ENCODE data around the gene PALM3.
"Not testable (repeated sequence)": the region's sequence is repeated elsewhere in the genome, so short reads cannot be mapped to it uniquely, and the experiment has no call there.

PALM3 gene

DNA sequence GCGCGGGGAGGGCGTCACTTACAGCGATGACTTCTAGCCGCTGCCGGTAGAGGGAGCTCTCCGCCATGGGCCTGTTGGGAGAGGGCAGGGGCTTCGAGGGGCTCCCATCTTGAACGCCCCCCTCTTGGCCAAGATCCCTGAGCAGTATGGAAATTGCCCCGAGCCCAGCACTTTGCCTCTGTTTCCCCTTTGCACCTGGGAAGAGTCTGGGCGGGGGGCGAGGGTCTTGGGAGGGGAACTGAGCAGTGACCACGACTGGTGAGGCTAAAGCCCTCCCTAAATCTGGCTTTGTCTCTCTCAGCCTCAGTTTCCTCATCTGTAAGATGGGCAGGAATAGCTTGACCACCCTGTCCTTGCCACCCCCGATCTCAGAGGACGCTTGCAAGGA lies 2.8 kb downstream of the PALM3 start:
- DNase-seq: peak; percentile 46

DNA sequence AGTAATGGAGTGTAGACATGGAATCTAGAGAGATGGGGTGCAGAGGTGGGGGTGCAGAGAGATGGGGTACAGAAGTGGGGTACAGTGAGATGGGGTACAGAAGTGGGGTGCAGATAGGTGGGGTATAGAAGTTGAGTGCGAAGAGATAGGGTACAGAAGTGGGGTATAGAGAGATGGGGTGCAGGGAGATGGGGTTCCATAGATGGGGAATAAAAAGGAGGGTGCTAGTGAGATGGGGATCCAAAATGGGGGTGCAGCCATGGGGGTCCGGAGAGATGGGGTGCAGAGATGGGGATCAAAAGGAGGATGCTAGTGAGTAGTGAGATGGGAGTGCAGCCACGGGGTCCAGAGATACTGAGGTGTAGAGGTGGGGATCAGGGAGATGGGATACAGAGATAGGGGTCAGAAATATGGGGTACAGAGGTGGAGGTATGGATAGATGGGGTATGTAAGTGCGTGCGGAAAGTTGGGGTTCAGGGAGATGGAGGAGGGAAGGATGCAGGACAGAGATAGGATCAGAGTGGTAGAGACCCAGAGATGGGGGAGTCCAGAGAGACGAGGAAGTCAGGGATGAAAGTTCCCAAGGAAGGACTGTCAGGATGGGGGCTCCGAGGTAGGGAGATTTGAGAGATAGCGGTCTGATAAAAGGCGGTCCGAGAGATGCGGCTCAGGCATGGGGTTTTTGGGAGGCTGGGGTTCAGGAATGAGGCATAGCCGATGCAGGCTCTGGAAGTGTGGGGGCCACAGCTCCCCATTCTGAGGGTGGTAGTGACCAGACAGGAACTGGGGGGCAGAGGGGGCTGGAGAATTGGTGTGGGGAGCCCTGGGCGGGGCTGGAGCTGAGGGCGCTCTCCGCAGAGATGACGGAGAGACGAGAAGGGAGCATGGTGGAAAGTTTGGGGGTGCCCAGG lies 3.4 kb downstream of the PALM3 start:
- no peak for DNase-seq

DNA sequence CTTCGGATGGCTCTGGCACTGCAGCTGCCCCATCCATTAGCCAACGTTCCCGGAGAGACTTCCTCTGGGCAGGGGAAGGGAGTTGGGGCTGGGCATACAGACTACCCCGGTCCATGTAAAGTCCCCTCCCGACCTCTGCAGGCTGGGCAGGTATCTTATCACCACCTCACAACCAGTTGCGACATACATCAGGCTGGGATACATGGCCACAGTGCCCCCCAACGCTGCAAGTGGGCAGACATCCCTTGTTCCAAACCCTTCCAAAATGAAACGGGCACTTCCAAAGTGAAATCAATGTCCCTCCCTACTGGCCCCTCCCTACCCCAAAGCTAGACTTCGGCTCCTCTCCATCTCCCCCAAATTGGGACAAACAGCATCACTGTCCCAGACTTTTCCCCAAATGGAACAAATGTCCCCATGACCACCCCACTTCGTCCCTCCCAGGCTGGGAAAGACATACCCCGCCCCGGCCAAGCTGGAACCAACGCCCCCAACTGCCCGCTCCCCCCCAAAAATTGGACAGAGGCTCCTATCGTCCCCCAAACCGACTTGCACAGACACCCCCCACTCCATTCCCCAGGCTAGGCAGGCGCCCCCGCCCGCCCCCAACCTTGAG lies 5.0 kb downstream of the PALM3 start:
- DNase-seq: no peak

DNA sequence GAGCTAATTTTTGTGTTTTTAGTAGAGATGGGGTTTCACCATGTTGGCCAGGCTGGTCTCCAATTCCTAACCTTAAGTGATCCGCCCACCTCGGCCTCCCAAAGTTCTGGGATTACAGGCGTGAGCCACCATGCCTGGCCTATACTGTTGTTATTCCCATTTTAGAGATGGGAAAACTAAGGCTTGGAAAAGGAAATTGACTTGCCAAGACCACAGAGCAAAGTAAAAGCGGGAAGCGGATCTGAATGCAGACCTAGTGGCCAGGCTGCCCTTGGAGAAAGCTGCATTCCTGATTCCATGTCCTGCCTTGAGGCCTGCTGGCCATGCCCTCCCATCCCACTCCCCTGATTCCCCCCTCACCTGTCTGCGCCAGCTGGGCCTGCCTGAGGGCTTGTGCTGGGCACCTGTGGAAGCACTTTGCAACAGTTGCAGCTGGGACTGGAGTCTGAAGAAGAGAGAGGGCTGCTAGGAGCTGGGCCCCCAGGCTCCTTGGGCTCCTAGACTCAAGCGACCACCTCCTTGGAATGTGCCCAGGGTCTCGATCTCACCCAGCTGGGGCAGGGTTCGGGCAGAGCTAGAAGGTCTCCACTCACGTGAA lies 5.7 kb downstream of the PALM3 start:
- no peak for DNase-seq

DNA sequence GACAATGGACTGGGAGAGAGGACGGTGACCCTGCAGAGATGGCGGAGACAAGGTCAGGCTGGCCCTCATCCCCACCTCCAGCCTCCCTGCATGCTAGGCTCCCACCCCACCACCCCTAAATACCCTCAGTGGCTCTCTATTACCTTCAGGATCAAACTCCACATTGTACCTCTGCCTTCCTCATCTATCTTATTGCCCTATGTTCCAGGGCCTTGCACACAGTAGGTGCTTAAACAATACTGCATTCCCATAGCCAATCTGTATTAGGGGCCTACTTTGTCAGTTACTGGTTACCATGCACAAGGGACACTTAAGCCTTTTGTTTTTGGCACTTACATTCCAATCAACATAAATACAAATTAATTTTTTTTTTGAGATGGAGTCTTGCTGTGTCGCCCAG lies 6.5 kb downstream of the PALM3 start:
- DNase-seq: no peak

DNA sequence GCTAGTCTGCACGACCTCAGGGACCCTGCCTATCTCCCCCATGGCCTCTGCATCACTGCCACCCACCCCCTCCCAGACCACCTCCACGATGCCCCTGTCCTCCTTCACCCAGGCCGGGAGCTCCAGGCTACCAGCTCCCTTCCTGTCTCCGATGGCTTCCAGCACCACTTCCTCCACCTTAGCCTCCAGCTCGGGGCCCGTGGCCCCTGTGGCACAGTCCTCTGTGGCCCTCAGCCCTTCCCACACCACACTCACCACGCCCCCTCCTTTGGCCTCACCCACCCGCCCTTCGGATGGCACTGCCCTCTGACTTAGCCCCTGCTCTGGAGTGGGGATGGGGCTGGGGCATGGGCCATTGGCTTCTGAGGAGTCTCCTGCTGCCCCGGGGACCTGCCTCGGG lies 7.2 kb downstream of the PALM3 start:
- DNase-seq: no peak

DNA sequence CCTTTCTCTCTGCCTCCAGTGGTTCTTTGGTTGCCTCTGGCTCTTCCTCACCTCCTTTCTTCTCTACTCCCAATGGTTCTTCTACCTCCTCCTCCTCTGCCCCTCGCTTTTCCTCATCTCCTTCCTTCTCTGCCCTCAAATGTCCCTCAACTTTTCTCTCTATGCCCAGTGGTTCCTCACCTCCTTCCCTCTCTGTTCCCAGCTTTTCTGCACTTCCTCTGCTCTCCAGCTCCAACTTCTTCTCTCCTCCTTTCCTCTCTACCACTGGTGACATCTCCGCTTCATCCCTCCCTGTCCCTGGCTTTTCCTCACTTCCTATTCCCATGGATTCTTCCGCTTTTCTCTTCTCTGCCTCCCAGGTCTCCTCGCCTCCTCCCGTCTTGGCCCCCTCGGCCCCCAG lies 7.8 kb downstream of the PALM3 start:
- DNase-seq: no peak

DNA sequence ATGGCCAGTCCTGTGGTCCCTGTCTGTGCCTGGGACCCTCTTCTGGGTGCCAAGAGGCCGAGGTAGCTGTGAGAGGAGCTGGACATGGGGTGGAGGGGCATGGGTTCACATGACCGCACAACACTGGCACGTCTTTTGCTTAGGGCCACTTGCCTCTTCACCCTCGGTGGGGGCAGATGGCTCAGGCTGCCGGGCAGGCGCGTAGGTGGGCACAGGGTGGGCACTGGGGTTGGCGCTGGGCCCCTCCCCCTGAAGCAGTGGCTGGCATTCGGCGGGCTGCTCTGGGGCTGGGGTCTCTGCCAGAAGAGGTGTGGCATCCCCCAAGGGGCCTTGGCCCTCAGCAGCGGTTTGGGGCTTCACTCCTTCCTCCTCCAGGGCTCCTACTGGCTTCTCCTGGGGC lies 8.4 kb downstream of the PALM3 start:
- DNase-seq: no peak

DNA sequence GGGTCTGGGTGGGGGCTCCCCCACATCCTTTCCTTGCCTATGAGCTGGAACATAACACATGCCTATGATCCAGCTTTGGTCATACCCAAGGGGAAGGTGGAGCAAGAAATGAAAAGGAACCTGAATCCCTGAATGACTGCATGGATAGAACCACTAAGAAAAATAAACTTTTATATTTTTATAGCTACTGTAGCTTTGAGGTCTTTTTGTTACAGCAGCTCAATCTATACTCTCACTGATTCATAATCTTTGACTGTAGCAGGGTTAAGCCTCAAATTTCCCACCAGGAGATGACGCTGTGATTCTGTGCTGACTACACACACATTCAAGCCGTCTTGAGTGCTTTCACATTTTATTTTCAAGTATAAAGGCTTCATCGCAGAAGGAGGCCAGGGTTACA lies 8.8 kb downstream of the PALM3 start:
- no peak for DNase-seq

DNA sequence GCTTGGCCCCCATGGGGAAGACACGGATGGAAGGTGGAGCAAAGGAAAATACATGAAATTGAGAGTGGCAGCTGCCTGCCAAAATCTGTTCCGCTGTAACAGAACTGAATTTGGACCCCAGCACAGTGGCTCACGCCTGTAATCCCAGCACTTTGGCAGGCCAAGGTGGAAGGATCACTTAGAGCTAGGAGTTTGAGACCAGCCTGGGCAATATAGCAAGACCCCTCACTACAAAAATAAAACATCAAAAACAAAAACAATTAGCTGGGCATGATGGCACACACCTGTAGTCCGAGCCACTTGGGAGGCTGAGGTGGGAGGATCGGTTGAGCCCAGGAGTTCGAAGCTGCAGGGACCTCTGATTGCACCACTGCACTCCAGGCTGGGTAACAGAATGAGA lies 9.4 kb downstream of the PALM3 start:
- no peak for DNase-seq

DNA sequence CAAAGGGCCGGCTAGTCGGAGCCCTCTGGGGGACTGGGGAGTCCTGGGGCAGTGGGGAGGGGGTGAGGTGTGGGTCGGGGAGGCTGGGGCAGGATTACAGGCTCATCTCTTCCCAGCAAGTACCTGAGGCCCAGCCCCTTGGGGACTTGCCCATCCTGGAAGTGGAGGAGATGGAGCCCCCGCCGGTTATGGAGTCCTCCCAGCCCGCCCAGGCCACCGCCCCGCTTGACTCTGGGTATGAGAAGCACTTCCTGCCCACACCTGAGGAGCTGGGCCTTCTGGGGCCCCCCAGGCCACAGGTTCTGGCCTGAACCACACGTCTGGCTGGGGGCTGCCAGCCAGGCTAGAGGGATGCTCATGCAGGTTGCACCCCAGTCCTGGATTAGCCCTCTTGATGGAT lies 9.9 kb downstream of the PALM3 start:
- no peak for DNase-seq

DNA sequence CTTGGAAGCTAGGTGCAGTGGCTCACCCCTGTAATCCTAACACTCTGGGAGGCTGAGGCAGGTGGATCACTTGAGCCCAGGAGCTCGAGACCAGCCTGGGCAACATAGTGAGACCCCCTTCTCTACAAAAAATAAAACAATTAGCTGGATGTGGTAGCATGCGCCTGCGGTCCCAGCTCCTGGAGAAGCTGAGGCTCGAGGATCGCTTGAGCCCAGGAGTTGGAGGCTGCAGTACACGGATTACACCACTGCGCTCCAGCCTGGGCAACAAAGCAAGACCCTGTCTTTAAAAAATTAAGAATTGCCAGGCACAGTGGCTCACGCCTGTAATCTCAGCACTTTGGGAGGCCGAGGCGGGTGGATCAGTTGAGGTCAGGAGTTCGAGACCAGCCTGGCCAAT lies 10.9 kb downstream of the PALM3 start:
- DNase-seq: not testable (repeated sequence)

DNA sequence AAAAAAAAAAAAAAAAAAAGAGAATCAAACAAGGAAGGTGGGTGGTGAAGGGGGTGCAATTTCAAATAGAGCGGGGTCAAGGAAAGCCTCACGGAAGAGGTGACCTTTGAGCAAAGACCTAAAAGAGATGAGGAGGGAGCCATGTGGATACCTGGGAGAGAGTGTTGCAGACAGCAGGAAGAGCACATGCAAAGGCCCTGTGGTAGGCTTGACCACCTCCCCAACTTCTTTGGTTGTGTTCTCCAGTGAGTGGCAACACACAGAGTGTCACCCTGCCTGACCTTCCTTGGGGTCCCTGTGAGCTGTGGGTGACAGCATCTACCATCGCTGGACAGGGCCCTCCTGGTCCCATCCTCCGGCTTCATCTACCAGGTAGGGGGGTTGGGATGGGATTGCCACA lies 11.4 kb downstream of the PALM3 start:
- no peak for DNase-seq

DNA sequence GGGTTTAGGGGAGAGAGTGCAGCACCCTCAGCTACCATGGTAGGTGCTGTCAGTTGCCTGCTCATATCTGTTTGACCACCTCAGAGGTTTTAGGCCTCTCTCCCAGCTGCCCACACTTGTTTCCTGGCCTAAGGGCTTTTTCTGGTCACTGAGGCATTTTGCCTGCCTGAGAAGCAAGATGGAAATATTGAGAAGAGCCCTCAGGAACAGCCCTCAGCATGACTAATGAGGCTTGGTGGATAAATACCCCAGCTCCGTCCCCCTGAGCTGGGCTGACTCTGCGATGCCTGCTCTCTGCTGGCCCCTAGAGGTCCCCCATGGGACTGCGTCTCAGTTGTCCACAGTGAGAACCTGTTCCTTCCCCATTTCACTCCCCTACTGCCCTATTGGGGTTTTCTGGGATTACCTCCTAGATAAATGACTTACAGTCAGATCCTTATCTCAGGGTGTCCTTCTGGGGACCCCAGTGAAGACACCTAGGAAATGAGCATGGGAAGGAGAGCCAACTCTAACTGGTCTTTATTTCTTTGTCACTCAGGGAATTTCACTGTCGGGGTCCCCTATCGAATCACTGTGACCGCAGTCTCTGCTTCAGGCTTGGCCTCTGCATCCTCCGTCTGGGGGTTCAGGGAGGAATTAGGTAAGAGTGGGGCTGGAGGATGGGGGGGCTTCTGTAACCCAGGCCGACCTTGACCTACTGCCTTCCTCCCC lies 13.3 kb downstream of the PALM3 start:
- peak; percentile 68 for DNase-seq

DNA sequence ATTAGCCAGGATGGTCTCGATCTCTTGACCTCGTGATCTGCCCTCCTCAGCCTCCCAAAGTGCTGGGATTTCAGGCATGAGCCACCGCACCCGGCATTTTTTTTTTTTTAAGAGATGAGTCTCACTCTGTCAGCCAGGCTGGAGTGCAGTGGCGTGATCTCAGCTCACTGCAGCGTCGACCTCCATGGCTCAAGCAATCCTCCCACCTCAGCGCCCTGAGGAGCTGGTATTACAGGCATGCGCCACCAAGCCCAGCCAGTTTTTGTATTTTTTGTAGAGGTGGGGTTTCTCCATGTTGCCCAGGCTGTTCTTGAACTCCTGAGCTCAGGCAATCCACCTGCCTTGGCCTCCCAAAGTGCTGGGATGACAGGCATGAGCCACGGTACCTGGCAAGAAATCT lies 14.0 kb downstream of the PALM3 start:
- not testable (repeated sequence) for DNase-seq

DNA sequence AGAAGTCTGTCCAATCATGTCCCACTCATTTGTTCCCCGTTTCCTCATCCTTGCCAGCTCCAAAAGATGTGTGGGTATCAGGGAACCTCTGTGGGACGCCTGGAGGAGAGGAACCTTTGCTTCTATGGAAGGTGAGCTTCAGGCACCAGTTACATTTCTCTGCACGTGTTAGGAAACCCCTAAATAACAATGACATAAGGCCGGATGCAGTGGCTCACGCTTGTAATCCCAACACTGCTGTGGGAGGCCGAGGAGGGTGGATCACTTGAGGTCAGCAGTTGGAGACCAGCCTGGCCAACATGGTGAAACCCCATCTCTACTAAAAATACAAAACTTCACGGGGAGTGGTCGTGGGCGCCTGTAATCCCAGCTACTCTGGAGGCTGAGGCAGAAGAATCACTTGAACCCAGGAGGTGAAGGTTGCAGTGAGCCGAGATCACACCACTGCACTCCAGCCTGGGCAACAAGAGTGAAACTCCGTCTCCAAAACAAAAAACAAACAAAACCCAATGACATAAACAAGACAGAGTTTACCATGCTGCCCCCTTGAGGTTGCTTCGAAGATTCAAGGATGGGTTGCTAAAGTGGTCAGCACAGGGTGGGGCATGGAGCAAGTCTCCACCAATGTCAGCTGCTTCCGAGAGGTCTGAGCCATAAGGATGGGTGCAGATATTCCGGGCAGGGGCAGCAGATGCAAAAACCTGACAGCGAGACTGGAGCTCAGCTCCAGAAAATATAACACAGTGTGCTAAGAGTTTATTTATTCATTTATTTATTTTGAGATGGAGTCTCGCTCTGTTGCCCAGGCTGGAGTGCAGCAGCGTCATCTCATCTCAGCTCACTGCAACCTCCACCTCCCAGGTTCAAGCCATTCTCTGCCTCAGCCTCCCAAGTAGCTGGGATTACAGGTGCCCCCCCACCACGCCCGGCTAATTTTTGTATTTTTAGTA lies 18.9 kb downstream of the PALM3 start:
- DNase-seq: peak; percentile 60

DNA sequence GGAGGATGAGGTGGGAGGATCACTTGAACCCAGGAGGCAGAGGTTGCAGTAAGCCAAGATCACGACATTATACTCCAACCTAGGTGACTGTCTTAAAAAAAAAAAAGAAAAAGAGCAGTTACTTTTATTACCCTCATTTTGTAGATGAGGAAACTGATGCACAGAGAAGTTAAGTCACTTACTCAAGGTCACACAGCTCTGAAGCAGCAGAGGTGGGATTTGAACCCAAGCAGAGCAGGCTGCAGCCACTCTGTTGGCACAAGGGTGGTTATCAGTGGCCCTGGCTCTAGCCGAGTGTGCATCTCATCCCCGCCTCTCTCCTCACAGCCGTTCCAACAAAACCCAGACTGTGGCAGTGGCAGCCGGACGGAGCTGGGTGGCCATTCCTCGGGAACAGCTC lies 22.7 kb downstream of the PALM3 start:
- DNase-seq: no peak

DNA sequence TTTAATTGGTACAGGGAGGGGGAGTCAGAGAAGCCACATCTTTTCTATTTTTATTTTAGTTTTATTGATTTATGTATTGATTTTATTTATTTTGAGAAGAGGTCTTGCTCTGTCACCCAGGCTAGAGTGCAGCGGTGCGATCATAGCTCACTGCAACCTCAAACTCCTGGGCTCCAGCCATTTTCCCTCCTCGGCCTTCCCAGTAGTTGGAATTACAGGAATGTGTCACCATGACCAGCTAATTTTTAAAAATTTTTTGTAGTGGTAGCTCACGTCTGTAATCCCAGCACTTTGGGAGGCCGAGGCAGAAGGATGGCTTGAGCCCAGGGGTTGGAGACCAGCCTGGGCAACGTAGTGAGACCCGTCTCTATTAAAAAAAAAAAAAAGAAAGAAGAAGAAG lies 26.2 kb downstream of the PALM3 start:
- DNase-seq: no peak

DNA sequence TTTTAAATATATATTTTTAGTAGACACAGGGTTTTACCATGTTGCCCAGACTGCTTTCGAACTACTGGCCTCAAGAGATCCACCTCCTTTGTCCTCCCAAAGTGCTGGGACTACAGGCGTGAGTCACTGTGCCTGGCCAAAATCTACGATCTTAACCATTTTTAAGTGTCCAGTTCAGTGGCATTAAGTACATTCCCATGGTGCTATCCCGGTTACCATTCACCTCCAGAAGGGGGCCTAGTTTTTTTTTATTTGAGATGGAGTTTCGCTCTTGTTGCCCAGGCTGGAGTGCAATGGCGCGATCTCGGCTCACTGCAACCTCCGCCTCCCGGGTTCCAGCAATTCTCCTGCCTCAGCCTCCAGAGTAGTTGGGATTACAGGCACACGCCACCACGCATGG lies 26.7 kb downstream of the PALM3 start:
- not testable (repeated sequence) for DNase-seq

DNA sequence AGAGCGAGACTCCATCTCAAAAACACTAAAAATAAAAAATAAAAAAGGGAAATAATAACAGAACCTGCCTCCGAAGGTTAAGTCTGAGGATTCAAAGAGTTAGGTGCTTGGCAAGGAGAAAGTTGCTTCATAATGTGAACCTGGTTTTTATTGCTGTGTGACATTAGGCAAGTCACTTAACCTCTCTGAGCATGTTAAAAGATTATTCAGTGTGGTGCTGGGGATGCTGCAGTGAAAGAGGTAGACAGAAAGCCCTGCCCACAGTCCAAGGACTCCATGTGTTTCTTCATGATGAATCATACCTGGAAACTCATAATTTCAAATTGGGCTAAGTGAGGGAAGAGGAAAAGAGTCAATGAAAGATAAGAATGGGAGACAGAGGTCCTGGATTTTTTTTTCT lies 27.9 kb downstream of the PALM3 start:
- DNase-seq: no peak

DNA sequence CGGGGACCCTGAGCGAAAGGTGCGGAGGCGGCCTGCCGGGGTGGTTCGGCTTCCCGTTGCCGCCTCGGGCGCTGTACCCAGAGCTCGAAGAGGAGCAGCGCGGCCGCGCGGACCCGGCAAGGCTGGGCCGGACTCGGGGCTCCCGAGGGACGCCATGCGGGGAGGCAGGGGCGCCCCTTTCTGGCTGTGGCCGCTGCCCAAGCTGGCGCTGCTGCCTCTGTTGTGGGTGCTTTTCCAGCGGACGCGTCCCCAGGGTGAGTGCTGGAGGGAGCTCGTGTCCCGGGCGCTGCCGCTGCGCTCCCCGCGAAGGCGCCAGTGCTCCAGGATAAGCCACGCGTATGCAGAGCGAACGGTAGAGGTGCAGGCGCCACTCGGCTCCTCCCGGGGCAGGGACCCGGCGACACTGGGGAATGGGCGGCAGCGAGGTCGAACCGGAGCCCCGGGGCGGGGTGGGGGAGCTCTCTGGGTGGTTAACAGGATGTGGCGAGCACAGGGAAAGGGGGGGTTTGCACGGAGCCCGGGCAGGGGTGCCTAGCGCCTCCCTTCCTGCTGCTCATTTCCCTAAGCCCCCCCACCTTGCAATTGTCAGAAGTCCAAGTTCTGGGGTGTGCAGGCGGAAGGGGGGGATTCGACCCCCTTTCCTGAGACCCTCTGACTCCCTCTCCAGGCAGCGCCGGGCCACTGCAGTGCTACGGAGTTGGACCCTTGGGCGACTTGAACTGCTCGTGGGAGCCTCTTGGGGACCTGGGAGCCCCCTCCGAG lies 30.0 kb downstream of the PALM3 start, which contains the start of gene IL27RA:
Gene IL27RA (plus strand): TSS at position 44 of the 762 bp plus-strand sequence. CDS start 111 bp downstream, at position 155.
- peak; percentile 75 for DNase-seq
